H9 (cell line): ENCODE data around the gene ASPSCR1. TPM values are rescaled to one million over a fixed set of nuclear protein-coding genes. Genes with fewer than 3 reads are reported as not detected.

Experiments used
- DNase-seq: peaks from one replicate; pipeline ENCODE4 v3.0.0-alpha.2; 2017
- H2AFZ ChIP-seq: one replicate; pipeline ENCODE4 v1.6.1; 2013; ENCODE audit warnings: mild to moderate bottlenecking, low read length, control low read depth, moderate library complexity
- H2AK5ac ChIP-seq: 2 replicates; pipeline ENCODE4 v1.6.1; 2013; ENCODE audit warnings: low read length, control low read depth, mixed read lengths; ENCODE audit not compliant: insufficient read length
- H2BK120ac ChIP-seq: one replicate; pipeline ENCODE4 v1.6.1; 2013; ENCODE audit warnings: low read depth, mild to moderate bottlenecking, low read length, control low read depth, inconsistent platforms; ENCODE audit not compliant: poor library complexity, severe bottlenecking
- H2BK12ac ChIP-seq: 2 replicates; pipeline ENCODE4 v1.6.1; 2013; ENCODE audit warnings: low read length, control low read depth, mixed read lengths, low read depth; ENCODE audit not compliant: insufficient read length
- H2BK15ac ChIP-seq: 2 replicates; pipeline ENCODE4 v1.6.1; 2013; ENCODE audit warnings: low read depth, low read length, control low read depth
- H2BK20ac ChIP-seq: one replicate; pipeline ENCODE4 v1.6.1; 2013; ENCODE audit warnings: low read depth, mild to moderate bottlenecking, low read length, control low read depth, inconsistent platforms; ENCODE audit not compliant: poor library complexity, severe bottlenecking
- H2BK5ac ChIP-seq: 2 replicates; pipeline ENCODE4 v1.6.1; 2013; ENCODE audit warnings: low read length, control low read depth, mixed read lengths; ENCODE audit not compliant: insufficient read length
- H3K14ac ChIP-seq: 2 replicates; pipeline ENCODE4 v1.6.1; 2013; ENCODE audit warnings: low read length, control low read depth; ENCODE audit not compliant: insufficient read depth
- H3K18ac ChIP-seq: 2 replicates; pipeline ENCODE4 v1.6.1; 2013; ENCODE audit warnings: low read depth, mild to moderate bottlenecking, mixed read lengths, low read length, control low read depth; ENCODE audit not compliant: insufficient read length
- H3K23ac ChIP-seq: 2 replicates; pipeline ENCODE4 v1.6.1; 2013; ENCODE audit warnings: low read length, control low read depth, mixed read lengths, low read depth; ENCODE audit not compliant: insufficient read length
- H3K23me2 ChIP-seq: 2 replicates; pipeline ENCODE4 v1.6.1; 2013; ENCODE audit warnings: low read depth, mild to moderate bottlenecking, mixed read lengths, low read length, control low read depth; ENCODE audit not compliant: insufficient read length, poor library complexity, severe bottlenecking
- H3K27ac ChIP-seq: 2 replicates; pipeline ENCODE4 v1.5.1; 2013; ENCODE audit warnings: low read length, control low read depth, mixed read lengths, low read depth; ENCODE audit not compliant: insufficient read length
- H3K27me3 ChIP-seq: 2 replicates; pipeline ENCODE4 v1.6.1; 2013; ENCODE audit warnings: low read length, control low read depth, inconsistent platforms; ENCODE audit not compliant: insufficient read depth
- H3K4ac ChIP-seq: 2 replicates; pipeline ENCODE4 v1.6.1; 2013; ENCODE audit warnings: low read depth, mild to moderate bottlenecking, control low read depth, inconsistent platforms, low read length, moderate library complexity
- H3K4me1 ChIP-seq: 2 replicates; pipeline ENCODE4 v1.6.1; 2013; ENCODE audit warnings: low read length, control low read depth, inconsistent platforms; ENCODE audit not compliant: insufficient read depth
- H3K4me2 ChIP-seq: 2 replicates; pipeline ENCODE4 v1.6.1; 2013; ENCODE audit warnings: low read length, control low read depth, mixed read lengths; ENCODE audit not compliant: insufficient read length, insufficient read depth
- H3K56ac ChIP-seq: 2 replicates; pipeline ENCODE4 v1.6.1; 2013; ENCODE audit warnings: low read depth, mild to moderate bottlenecking, mixed read lengths, low read length, control low read depth; ENCODE audit not compliant: insufficient read length
- H3K79me1 ChIP-seq: 2 replicates; pipeline ENCODE4 v1.6.1; 2013; ENCODE audit warnings: low read depth, mild to moderate bottlenecking, moderate library complexity, low read length, control low read depth, inconsistent platforms; ENCODE audit not compliant: insufficient read depth, poor library complexity, severe bottlenecking
- H3K79me2 ChIP-seq: 2 replicates; pipeline ENCODE4 v1.6.1; 2013; ENCODE audit warnings: low read length, control low read depth, inconsistent platforms; ENCODE audit not compliant: insufficient read depth
- H3K9ac ChIP-seq: 2 replicates; pipeline ENCODE4 v1.6.1; 2013; ENCODE audit warnings: low read length, control low read depth, mixed read lengths; ENCODE audit not compliant: insufficient read length; ENCODE audit errors: extremely low read depth
- H3K9me3 ChIP-seq: one replicate; pipeline ENCODE4 v1.6.1; 2013; ENCODE audit warnings: low read depth, low read length, inconsistent platforms; ENCODE audit not compliant: control insufficient read depth
- H3T11ph ChIP-seq: one replicate; pipeline ENCODE4 v1.6.1; 2013; ENCODE audit warnings: mild to moderate bottlenecking, low read length, control low read depth, inconsistent platforms
- H4K20me1 ChIP-seq: one replicate; pipeline ENCODE4 v1.6.1; 2013; ENCODE audit not compliant: control insufficient read depth, insufficient read length, insufficient read depth
- H4K5ac ChIP-seq: 2 replicates; pipeline ENCODE4 v1.6.1; 2013; ENCODE audit warnings: low read depth, mild to moderate bottlenecking, mixed read lengths, low read length, control low read depth; ENCODE audit not compliant: insufficient read length
- H4K8ac ChIP-seq: replicated peaks from 2 replicates; pipeline ENCODE4 v1.6.1; 2013; ENCODE audit warnings: low read length, control low read depth, mixed read lengths, low read depth; ENCODE audit not compliant: insufficient read length
- H4K91ac ChIP-seq: 2 replicates; pipeline ENCODE4 v1.6.1; 2013; ENCODE audit warnings: low read depth, mild to moderate bottlenecking, moderate library complexity, mixed read lengths, low read length, control low read depth; ENCODE audit not compliant: insufficient read length
- H3K27ac Mint-ChIP-seq, 3 experiments: 2 replicates in 2 of 3; 3 replicates in 1 of 3; pipeline ENCODE4 v1.8.0; 2020 to 2021; ENCODE audit warnings: mixed read lengths in 3 of 3, mild to moderate bottlenecking in 1 of 3, moderate library complexity in 1 of 3
- H3K27me3 Mint-ChIP-seq: 2 replicates; pipeline ENCODE4 v1.8.0; 2021; ENCODE audit warnings: low read depth, mild to moderate bottlenecking, moderate library complexity, mixed read lengths
- H3K36me3 Mint-ChIP-seq, 3 experiments: 2 replicates in 2 of 3; 3 replicates in 1 of 3; pipeline ENCODE4 v1.8.0; 2020 to 2021; ENCODE audit warnings: low read depth in 3 of 3, mixed read lengths in 3 of 3; ENCODE audit not compliant: insufficient read depth in 1 of 3
- H3K4me1 Mint-ChIP-seq, 2 experiments: 2 replicates each; pipeline ENCODE4 v1.8.0; 2020; ENCODE audit warnings: mixed read lengths in 2 of 2
- H3K4me3 Mint-ChIP-seq, 2 experiments: 2 replicates in 1 of 2; 3 replicates in 1 of 2; pipeline ENCODE4 v1.8.0; 2020 to 2021; ENCODE audit warnings: mild to moderate bottlenecking in 2 of 2, mixed read lengths in 2 of 2, moderate library complexity in 1 of 2
- H3K9me3 Mint-ChIP-seq, 2 experiments: 2 replicates in 1 of 2; 3 replicates in 1 of 2; pipeline ENCODE4 v1.8.0; 2020; ENCODE audit warnings: mild to moderate bottlenecking in 2 of 2, mixed read lengths in 2 of 2, moderate library complexity in 1 of 2
- CTCF ChIP-seq: fragments of 200-600 bp; sonication (generic); conservative IDR thresholded peaks from 3 replicates; pipeline ENCODE4 v1.8.0; 2021; ENCODE audit warnings: antibody characterized with exemption, mild to moderate bottlenecking
- WGBS: extraction: QIAGEN DNeasy Blood & Tissue Kit; methylation state at CpG from one replicate; pipeline ENCODE4 v1.1.7; 2013; ENCODE audit warnings: missing lambda C conversion rate, low lambda C conversion rate, mixed read lengths; ENCODE audit not compliant: insufficient read length; ENCODE audit errors: extremely low coverage; 5-methylcytosine and 5-hydroxymethylcytosine counted together
- total RNA-seq: library from RNA; stranded (reverse); gene quantifications from 2 replicates; pipeline ENCODE4 v1.2.1, GENCODE V29; 2021

The ASPSCR1 gene
- total RNA-seq, 1 experiment from 2014 or later, result 50.9 TPM

GRCh38 chr17:82062984-82063368, 85.5 kb downstream of the ASPSCR1 start:
- Histone ChIP-seq H2BK12ac (no peak overlapping the region), H3K79me1 (no peaks in the 10 kb centered on the region), H4K20me1 (no peaks in the 10 kb centered on the region), H2BK15ac (no peak overlapping the region), H4K8ac (no peak overlapping the region), H3K9ac (no peak overlapping the region), H3K14ac (no peak overlapping the region), H3K9me3 (no peaks in the 10 kb centered on the region), H3T11ph (no peak overlapping the region), H2AFZ (no peak overlapping the region), H2BK5ac (no peak overlapping the region), H3K27ac (no peak overlapping the region), H3K23me2 (peaks cover 15% of the 10 kb centered on the region), H2BK20ac (no peak overlapping the region), H2BK120ac (no peak overlapping the region), H3K4ac (no peak overlapping the region), H3K18ac (no peak overlapping the region), H3K27me3 (no peaks in the 10 kb centered on the region), H3K4me2 (no peak overlapping the region), H3K79me2 (no peaks in the 10 kb centered on the region), H3K56ac (no peak overlapping the region), H4K5ac (no peak overlapping the region), H4K91ac (no peak overlapping the region), H2AK5ac (no peak overlapping the region), H3K23ac (no peak overlapping the region), H3K4me1 (no peaks in the 10 kb centered on the region)
- no peak for TF ChIP-seq CTCF
- peaks cover 4 to 19% (median 16%) of the 10 kb centered on the region in 3 experiments for H3K36me3 Mint-ChIP-seq
- no peak overlapping the region for H3K27ac Mint-ChIP-seq
- H3K4me1 Mint-ChIP-seq, result peaks cover 4 to 5% of the 10 kb centered on the region in 2 experiments
- no peak overlapping the region for H3K4me3 Mint-ChIP-seq
- no peaks in the 10 kb centered on the region; a peak in 1 of 5 replicates for H3K9me3 Mint-ChIP-seq
- no peak for DNase-seq
- H3K27me3 Mint-ChIP-seq, result peaks cover 4% of the 10 kb centered on the region; the same call in 1 of the 2 replicates
- no CpG with 5 or more reads among the region's 9 CpGs for WGBS
